ENCODE results near the gene TADA1.
A peak's percentile ranks its signal among the peaks of the same experiment; 100 is the strongest.

- TF ChIP-seq GATA3 (IDR thresholded peaks at IDR 0.05; ENCODE audit: low read depth, low read length) = no peak
- TF ChIP-seq GATA2 (IDR thresholded peaks at IDR 0.05; ENCODE audit: low read depth, low read length) = peak; percentile 47
Observed at GRCh38 chr1:166865926-166866325, 10.1 kb downstream of the TADA1 start.
